Activated T-cell treated with anti-CD3 and anti-CD28 coated beads for 48 hours (primary cell): ENCODE data around the gene KRTAP10-2.

Source experiments
- DNase-seq: peaks from one replicate; pipeline ENCODE4 v3.0.0-alpha.2; 2020; ENCODE audit warnings: low read depth

The KRTAP10-2 gene

GRCh38 chr21:44526096-44526997 lies 25.0 kb downstream of the KRTAP10-2 start:
- no peak for DNase-seq

DNA sequence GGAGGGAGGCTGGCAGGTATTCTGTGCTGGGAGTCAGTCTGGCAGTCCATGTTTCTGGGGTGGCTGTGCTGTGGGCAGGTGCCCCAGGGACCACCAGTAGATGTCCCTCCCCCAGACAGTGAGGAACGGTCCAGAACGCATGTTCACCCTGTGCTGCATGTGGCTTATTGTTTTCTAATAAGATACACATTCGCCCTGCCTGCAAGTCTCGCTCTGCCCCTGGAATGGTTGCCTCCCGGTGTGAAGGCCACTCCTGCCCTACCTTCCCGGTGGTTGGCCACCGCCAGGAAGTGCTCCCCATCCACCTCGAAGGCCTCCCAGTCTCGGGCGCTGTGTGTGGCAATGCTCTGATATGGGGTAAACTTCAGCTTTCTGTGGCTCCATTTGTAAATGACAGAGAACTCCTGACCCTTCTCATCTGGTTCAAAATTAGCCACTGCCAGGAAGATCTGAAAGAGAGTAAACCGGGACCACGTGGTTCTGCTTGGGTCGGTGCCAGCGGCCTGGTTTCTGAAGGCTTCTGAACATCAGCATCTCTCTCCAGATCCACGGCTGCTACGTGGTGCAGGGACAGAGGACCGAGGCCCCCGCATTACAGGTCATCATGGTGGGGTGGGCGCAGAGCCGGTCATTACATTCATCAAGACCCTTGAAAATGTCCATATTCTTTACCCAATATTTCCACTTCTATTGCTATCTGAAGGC lies 25.8 kb downstream of the KRTAP10-2 start:
- no peak for DNase-seq

GRCh38 chr21:44524414-44525371 lies 26.6 kb downstream of the KRTAP10-2 start:
- DNase-seq = no peak

GRCh38 chr21:44523567-44524413 lies 27.5 kb downstream of the KRTAP10-2 start:
- DNase-seq = no peak

GRCh38 chr21:44522753-44523204 lies 28.5 kb downstream of the KRTAP10-2 start:
- no peak for DNase-seq

DNA sequence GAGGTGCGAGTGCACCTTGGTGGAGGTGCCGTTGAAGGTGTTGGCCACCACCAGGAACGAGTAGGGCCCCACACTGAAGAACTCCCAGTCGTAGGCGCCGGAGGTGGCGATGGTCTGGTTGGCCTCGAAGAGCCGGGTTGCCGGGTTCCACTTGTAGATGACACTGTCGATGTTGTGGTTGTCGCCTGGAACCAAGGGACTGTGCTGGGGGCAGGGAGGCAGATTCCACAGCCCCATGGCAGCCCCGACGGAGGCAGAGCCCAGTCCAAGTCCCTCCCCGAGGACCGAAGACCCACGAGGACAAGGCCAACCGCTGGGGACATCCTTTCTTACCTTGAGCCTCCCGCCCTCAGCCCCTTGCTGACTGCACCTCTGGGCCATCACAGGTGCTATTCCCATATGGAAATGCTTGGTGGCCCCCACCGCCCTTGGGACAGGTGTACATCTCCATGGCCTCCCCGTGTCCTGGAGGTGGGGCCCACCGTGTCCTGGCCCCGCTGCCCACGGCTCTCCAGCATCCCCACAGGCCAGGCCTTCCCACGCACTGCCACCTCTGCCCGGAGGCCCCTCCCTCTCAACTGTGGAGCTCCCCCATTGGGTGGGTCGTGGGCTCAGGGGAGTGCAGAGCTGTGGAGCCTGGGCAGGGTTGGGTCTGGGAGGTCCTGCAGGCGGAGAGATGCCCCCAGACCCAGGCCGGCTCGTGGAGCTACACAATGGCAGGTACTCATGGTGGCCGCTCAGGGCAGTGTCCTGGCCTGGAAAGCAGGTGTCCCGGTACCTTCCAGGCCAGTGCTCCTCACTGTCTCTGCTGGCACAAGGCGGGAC lies 29.2 kb downstream of the KRTAP10-2 start:
- DNase-seq = no peak

- DNase-seq = no peak
Measured at GRCh38 chr21:44521301-44521927, 29.9 kb downstream of the KRTAP10-2 start.

DNA sequence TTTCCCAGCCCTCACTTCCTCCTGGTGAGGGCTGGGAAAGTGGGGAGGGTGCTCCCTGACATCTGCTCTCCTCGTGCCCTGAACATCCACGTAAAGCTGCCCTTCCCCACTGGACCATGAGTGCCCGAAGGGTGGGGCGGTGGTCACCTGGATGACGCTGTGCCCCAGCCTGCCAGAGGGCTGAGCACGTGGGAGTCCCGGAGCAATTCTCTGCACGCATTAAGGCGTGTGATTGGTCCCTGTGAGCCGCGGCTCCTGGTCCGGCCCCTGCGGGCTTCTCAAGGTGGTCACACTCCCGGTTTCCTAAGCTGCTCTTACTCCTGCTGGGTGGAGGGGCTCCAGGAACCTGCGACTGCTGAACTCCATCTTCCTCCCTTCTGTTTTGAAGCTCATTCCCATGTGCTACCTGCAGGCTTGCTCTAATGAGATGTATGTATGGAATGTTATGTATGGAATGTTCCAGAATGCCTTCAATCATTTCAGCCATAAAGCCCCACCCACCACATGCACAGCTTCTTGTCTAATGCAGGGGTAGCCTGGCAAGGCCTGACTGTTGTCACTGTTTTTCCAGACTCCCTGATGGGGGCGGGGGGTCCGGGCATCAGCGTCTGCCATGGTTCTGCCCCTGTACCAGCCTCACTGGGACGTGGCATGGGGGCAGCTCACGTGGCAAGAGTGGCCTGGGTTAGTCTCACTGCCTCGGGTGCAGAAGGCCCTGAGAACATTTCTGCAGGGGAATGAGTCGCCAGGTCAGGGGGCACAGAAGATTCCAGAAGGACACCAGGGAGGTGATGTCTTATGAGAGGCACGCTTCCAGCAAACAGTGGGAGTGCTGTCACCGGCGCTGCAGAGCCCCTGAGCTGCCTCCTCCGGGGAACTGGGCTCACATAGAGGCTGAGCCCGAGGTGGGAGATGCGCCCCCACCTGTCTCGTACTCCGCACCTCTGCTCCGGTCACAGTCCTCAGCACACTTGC lies 30.7 kb downstream of the KRTAP10-2 start:
- DNase-seq = no peak

GRCh38 chr21:44519346-44520325 lies 31.7 kb downstream of the KRTAP10-2 start:
- no peak for DNase-seq

- no peak for DNase-seq
Measured at GRCh38 chr21:44518686-44519085, 32.6 kb downstream of the KRTAP10-2 start.

GRCh38 chr21:44517175-44517899 lies 34.0 kb downstream of the KRTAP10-2 start:
- peak; percentile 29 for DNase-seq

DNA sequence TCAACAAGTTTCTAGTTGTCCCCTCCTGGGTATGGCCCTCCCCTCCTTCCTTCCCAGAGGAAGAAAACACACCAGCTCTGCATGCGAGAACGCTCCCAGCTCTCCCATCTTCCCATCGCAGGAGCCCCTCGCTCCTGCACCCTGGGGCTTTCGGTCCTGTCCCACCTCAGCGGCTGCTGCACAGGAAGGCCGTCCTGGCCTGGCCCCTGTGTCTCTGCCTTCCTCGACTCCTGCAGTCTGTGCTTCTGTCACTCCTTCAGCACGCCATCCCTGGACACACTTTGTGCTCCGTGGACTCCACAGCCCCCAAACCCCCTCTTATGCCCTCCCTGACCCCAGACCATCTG lies 34.5 kb downstream of the KRTAP10-2 start:
- DNase-seq = no peak

GRCh38 chr21:44516342-44516741 lies 35.0 kb downstream of the KRTAP10-2 start:
- DNase-seq = no peak

- DNase-seq = no peak
Measured at GRCh38 chr21:44515359-44516165, 35.7 kb downstream of the KRTAP10-2 start.

DNA sequence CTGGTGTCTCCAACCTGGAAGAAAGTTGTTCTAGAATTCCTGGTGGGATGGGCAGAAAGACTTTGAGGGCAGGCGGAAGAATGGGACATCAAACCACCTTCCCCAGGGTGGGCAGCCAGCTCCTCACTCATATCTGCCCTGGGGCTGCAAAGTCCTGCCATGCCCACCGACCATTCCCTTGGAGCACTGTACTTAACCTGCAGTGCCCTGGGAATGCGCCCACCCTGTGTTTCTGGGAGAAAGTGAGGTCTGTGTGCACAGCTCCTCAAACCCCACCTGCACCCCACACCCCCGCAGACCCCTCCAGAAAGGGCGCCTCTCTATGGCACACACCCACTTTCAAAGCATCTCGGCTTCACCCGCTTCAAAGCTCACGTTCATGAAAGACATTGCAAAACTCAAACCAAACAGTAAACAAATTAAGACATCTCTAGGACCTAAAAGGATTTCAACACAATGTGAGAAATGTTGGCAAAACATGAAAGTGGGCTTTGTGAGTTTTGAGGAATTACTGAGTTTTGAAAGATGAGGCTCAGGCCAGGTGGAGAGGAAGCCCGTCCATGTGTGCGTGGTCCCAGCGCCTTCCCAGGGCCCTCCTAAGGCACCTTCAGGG lies 36.5 kb downstream of the KRTAP10-2 start:
- no peak for DNase-seq

GRCh38 chr21:44514218-44514520 lies 37.1 kb downstream of the KRTAP10-2 start:
- DNase-seq = no peak
